KG1 (cell line): ENCODE data around the gene CCDC112.
"Not testable (repeated sequence)": the region's sequence is repeated elsewhere in the genome, so short reads cannot be mapped to it uniquely, and the experiment has no call there.

Source experiments
- DNase-seq: peaks from one replicate; lab custom pipeline; 2025; lab: John Stamatoyannopoulos, UW

CCDC112 gene

GRCh38 chr5:115260248-115260647, 36.2 kb downstream of the CCDC112 start:
- no peak for DNase-seq

- no peak for DNase-seq
Measured at GRCh38 chr5:115257981-115258380, 38.5 kb downstream of the CCDC112 start.

DNA sequence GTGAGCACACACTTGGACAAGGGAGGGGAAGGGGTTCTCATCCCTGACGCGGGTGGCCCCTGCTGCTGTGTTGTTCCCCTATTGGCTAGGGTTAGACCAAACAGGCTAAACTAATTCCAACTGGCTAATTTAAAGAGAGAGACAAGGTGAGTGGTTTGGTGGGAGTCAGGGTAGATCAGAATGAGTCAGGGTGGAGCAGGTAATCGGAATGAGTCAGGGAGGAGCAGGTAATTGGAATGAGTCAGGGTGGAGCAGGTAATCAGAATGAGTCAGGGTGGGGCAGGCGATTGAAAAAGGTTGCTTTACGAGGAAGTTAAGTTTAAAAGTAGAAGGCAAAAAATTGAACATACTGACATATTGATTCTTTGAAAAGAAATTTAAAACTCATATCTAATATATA, 47.1 kb downstream of the CCDC112 start:
- not testable (repeated sequence) for DNase-seq

GRCh38 chr5:115246361-115246991, 50.0 kb downstream of the CCDC112 start:
- DNase-seq: no peak

GRCh38 chr5:115243412-115243811, 53.0 kb downstream of the CCDC112 start:
- DNase-seq: no peak

DNA sequence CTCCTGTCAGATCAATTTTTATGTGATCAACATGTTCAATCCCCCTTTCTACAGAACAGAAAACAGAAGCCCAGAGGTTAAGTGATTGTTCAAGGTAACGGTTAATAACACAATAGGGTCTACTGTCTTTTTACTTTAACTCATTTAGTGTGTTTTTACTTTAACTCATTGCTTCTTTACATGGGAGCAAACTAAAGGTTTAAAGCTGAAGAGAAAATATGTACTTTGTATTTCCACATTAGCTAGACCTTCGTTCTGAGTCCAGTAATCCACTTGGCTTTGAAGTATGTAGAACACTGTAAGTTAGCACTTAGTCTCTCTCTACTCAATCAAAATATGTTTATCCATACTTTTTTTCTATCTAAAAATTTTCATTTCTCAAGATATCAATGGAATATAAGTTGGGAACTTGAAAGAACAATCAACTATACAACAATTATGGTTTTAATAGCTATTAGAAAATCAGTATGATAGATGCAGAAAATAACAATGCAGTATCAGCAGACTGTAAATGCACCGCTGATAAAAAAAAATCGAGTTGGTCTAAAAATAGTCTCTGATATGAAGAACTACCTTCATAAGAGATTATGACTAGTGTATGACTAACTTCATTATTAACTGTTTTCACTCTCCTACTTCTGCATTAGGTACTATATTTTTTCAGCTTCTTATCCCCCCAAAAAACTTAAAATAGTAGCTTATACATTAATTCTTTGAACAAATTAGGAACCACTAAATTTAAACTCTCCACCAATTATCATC, 54.4 kb downstream of the CCDC112 start:
- DNase-seq: no peak

- no peak for DNase-seq
Measured at GRCh38 chr5:115237066-115237465, 59.4 kb downstream of the CCDC112 start.

DNA sequence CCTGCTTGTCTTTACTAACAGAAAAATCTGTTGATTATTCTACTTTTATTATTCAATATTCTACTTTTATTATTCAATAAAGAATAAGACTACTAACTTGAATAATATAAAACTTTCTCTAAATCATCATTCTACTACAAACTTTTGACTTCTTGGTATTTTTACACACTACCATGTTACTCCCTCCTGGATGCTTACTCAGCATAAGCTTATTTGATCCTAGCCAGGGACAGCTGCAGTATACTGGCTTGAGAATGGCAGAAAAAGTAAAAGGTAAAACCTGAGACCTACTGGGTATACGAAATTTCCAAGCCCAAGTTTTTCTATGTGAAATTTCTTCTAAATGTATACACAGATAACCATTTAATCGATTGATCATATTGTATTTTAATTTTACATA, 59.9 kb downstream of the CCDC112 start:
- DNase-seq: no peak

DNA sequence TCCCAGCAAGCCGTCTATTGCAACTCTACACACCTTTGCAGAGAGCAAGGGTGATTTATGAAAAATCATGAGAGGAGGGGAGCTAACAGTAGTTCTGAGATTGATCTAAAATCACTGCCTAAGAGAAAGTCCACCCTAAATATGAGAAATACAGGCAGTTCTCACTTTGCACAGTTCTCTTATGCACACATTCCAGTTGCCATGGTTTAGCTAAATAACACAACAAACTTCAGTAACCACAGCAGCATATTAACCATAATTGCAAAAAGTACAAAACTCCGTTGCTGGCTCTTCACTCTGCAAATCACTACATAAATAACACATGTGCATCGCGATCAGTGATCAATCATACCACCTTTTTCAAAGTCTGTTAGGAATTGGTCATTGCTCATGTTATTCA, 64.9 kb downstream of the CCDC112 start:
- DNase-seq: no peak

- DNase-seq: no peak
Measured at GRCh38 chr5:115229606-115230005, 66.8 kb downstream of the CCDC112 start.

GRCh38 chr5:115227281-115227680, 69.2 kb downstream of the CCDC112 start:
- DNase-seq: no peak
